ENCODE results near the gene HPN.
"Not testable (repeated sequence)": the region's sequence is repeated elsewhere in the genome, so short reads cannot be mapped to it uniquely, and the experiment has no call there.

The HPN gene

GRCh38 chr19:35027851-35028599 lies 13.5 kb upstream of the HPN start:
- DNase-seq (ENCODE audit: low spot score): no peak

GRCh38 chr19:35028600-35028885 lies 13.0 kb upstream of the HPN start:
- DNase-seq (ENCODE audit: low spot score): not testable (repeated sequence)

GRCh38 chr19:35029275-35029736 lies 12.2 kb upstream of the HPN start:
- DNase-seq (ENCODE audit: low spot score): not testable (repeated sequence)

- DNase-seq (ENCODE audit: low spot score): no peak
These were observed 11.7 kb upstream of the HPN start for GRCh38 chr19:35029737-35030256.

GRCh38 chr19:35030257-35031071 lies 11.1 kb upstream of the HPN start, which contains the start of gene SCN1B:
SCN1B (plus strand) TSS chr19:35030470; CDS start chr19:35030821, 351 bp downstream.
- DNase-seq (ENCODE audit: low spot score): no peak

GRCh38 chr19:35031072-35031881 lies 10.2 kb upstream of the HPN start:
- no peak for DNase-seq (ENCODE audit: low spot score)

GRCh38 chr19:35032356-35032865 lies 9.1 kb upstream of the HPN start:
- no peak for DNase-seq (ENCODE audit: low spot score)

- DNase-seq (ENCODE audit: low spot score): no peak
These were observed 8.2 kb upstream of the HPN start for GRCh38 chr19:35033067-35034004.

GRCh38 chr19:35034005-35034502 lies 7.5 kb upstream of the HPN start:
- no peak for DNase-seq (ENCODE audit: low spot score)

GRCh38 chr19:35034588-35035382 lies 6.7 kb upstream of the HPN start:
- DNase-seq (ENCODE audit: low spot score): no peak

GRCh38 chr19:35037716-35038622 lies 3.6 kb upstream of the HPN start:
- peak; percentile 54 for DNase-seq (ENCODE audit: low spot score)

- no peak for DNase-seq (ENCODE audit: low spot score)
These were observed 2.7 kb upstream of the HPN start for GRCh38 chr19:35038623-35039512.

GRCh38 chr19:35039881-35040825 lies 1.4 kb upstream of the HPN start:
- no peak for DNase-seq (ENCODE audit: low spot score)

GRCh38 chr19:35040826-35041547 lies 534 bp upstream of the HPN start:
- DNase-seq (ENCODE audit: low spot score): no peak

GRCh38 chr19:35042056-35042730 lies 672 bp downstream of the HPN start:
- DNase-seq (ENCODE audit: low spot score): no peak
